ENCODE results near the gene USP31. TPM values are rescaled to one million over a fixed set of nuclear protein-coding genes. Genes with fewer than 3 reads are reported as not detected.

USP31 gene
- polyA plus RNA-seq, 1 experiment = 4.7 TPM

- ChIA-PET CTCF (no interaction called here), POLR2A (interaction anchor here (0.6 kb wide), 1 partner anchor 452 kb away, joined by 3 read pairs; no protein-coding TSS in a partner anchor)
- Histone ChIP-seq H3K27ac (ENCODE audit: low read depth, low read length) (no peak overlapping the region), H3K9me3 (ENCODE audit: control insufficient read depth, insufficient read depth, low read length) (no peaks in the 10 kb centered on the region), H3K27me3 (ENCODE audit: control insufficient read depth, insufficient read depth, low read length) (peaks cover 6% of the 10 kb centered on the region), H3K4me3 (ENCODE audit: low read depth, low read length) (no peak overlapping the region)
- DNase-seq (ENCODE audit: low read depth, low spot score) = no peak
- TF ChIP-seq, protein P1, sequence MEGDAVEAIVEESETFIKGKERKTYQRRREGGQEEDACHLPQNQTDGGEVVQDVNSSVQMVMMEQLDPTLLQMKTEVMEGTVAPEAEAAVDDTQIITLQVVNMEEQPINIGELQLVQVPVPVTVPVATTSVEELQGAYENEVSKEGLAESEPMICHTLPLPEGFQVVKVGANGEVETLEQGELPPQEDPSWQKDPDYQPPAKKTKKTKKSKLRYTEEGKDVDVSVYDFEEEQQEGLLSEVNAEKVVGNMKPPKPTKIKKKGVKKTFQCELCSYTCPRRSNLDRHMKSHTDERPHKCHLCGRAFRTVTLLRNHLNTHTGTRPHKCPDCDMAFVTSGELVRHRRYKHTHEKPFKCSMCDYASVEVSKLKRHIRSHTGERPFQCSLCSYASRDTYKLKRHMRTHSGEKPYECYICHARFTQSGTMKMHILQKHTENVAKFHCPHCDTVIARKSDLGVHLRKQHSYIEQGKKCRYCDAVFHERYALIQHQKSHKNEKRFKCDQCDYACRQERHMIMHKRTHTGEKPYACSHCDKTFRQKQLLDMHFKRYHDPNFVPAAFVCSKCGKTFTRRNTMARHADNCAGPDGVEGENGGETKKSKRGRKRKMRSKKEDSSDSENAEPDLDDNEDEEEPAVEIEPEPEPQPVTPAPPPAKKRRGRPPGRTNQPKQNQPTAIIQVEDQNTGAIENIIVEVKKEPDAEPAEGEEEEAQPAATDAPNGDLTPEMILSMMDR (IDR thresholded peaks at IDR 0.05; ENCODE audit: low read depth, low read length) = no peak
Measured at GRCh38 chr16:23055481-23055880, 93.8 kb downstream of the USP31 start.

GRCh38 chr16:23052908-23053580 is 96.2 kb downstream of the USP31 start:
- POLR2A ChIA-PET = no interaction called here
- Histone ChIP-seq H3K4me3 (ENCODE audit: low read depth, low read length) (no peak overlapping the region), H3K27ac (ENCODE audit: low read depth, low read length) (no peak overlapping the region), H3K27me3 (ENCODE audit: control insufficient read depth, insufficient read depth, low read length) (peaks cover 6% of the 10 kb centered on the region), H3K9me3 (ENCODE audit: control insufficient read depth, insufficient read depth, low read length) (no peaks in the 10 kb centered on the region)
- DNase-seq (ENCODE audit: low read depth, low spot score) = no peak
- CTCF ChIA-PET = no interaction called here
- TF ChIP-seq, protein P1 (IDR thresholded peaks at IDR 0.05; ENCODE audit: low read depth, low read length) = no peak

DNA sequence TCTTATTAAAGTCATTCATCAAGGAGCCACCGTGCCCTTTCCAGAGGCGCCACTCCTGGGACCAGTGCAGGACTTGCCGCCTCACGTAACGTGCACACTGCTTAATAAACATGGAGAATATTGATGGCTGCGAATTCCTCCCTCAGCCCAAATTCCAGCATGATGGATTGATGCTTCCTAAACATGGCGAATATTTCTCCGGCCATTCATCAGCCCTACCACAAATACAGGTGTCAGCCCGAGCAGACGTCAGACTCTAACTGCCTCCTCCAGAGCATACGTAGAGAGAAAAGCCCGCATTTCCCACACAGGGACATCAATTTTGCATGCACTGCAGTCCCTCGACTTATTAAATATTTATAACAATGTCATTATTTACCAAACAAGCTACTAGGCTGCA is 97.0 kb downstream of the USP31 start:
- peaks cover 6% of the 10 kb centered on the region for H3K27me3 ChIP-seq (ENCODE audit: control insufficient read depth, insufficient read depth, low read length)
- CTCF ChIA-PET = no interaction called here
- no peak overlapping the region for H3K4me3 ChIP-seq (ENCODE audit: low read depth, low read length)
- no peak for DNase-seq (ENCODE audit: low read depth, low spot score)
- POLR2A ChIA-PET = no interaction called here
- no peak overlapping the region for H3K27ac ChIP-seq (ENCODE audit: low read depth, low read length)
- TF ChIP-seq, protein P1 (IDR thresholded peaks at IDR 0.05; ENCODE audit: low read depth, low read length) = no peak
- H3K9me3 ChIP-seq (ENCODE audit: control insufficient read depth, insufficient read depth, low read length) = no peaks in the 10 kb centered on the region

DNA sequence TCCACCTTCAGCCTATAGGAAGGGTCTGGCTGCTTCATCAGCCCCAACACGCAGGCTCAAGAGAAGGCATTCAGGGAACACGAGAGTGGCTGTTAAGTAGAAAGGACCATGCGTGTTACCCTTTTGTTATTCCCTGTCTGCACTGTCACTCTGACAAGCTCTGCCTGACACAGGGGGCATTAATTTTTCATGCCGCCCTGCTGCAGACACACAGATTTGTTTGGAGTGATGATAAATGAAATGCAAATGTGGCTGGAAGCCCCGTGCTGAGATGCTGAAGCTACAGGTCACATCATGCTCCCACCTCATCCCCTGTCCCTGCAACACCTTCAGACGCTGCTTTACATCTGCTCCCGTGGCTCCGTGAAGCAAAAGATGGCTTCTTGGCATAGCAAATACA is 97.7 kb downstream of the USP31 start:
- H3K9me3 ChIP-seq (ENCODE audit: control insufficient read depth, insufficient read depth, low read length) = no peaks in the 10 kb centered on the region
- no peak overlapping the region for H3K4me3 ChIP-seq (ENCODE audit: low read depth, low read length)
- ChIA-PET POLR2A (no interaction called here), CTCF (no interaction called here)
- TF ChIP-seq, protein P1 (IDR thresholded peaks at IDR 0.05; ENCODE audit: low read depth, low read length) = no peak
- DNase-seq (ENCODE audit: low read depth, low spot score) = no peak
- H3K27me3 ChIP-seq (ENCODE audit: control insufficient read depth, insufficient read depth, low read length) = peaks cover 6% of the 10 kb centered on the region
- no peak overlapping the region for H3K27ac ChIP-seq (ENCODE audit: low read depth, low read length)

GRCh38 chr16:23048164-23048563 is 101.1 kb downstream of the USP31 start:
- no peaks in the 10 kb centered on the region for H3K9me3 ChIP-seq (ENCODE audit: control insufficient read depth, insufficient read depth, low read length)
- ChIA-PET CTCF (interaction anchor here (0.7 to 1.3 kb wide), 2 partner anchors 12 to 293 kb away, joined by 3 to 4 read pairs; no protein-coding TSS in a partner anchor), POLR2A (no interaction called here)
- peaks cover 4% of the 10 kb centered on the region for H3K27me3 ChIP-seq (ENCODE audit: control insufficient read depth, insufficient read depth, low read length)
- no peak for DNase-seq (ENCODE audit: low read depth, low spot score)
- no peak overlapping the region for H3K27ac ChIP-seq (ENCODE audit: low read depth, low read length)
- TF ChIP-seq, protein P1 (IDR thresholded peaks at IDR 0.05; ENCODE audit: low read depth, low read length) = no peak
- H3K4me3 ChIP-seq (ENCODE audit: low read depth, low read length) = no peak overlapping the region

Measured in AG04450 (cell line).